ENCODE results near the gene RBBP4. TPM values are rescaled to one million over a fixed set of nuclear protein-coding genes. Genes with fewer than 3 reads are reported as not detected.

Gene RBBP4
- total and polyA plus RNA-seq, 2 of the 13 experiments (the other 11 are each of a cell fraction or from before 2014, with no cell fraction given): 64.4 to 166 TPM

GRCh38 chr1:32703479-32704291, 52.7 kb downstream of the RBBP4 start:
- ChIA-PET POLR2A (interaction anchor here (1.2 to 4.1 kb wide), 2 partner anchors 8 to 9 kb away, joined by 3 to 20 read pairs; no protein-coding TSS in a partner anchor), CTCF (ENCODE audit: low intra/inter-chr PET ratio, low total read pairs) (no interaction called here)
- no peak overlapping the region for H3K27ac ChIP-seq (ENCODE audit: extremely low read length, insufficient read depth, low read length)
- peak overlapping the region in 2 of 3 experiments; percentile 62 to 72; a peak in 3 of 6 replicates for H3K4me3 ChIP-seq (replicated peaks in 1 of 3; ENCODE audit: insufficient read depth in 1 of 3, low read depth in 2 of 3, low read length in 3 of 3)
- H3K79me2 ChIP-seq (ENCODE audit: insufficient read depth, low read length): no peaks in the 10 kb centered on the region
- H3K36me3 ChIP-seq (replicated peaks in 1 of 2; ENCODE audit: control insufficient read depth in 1 of 2, insufficient read depth in 2 of 2, low read length in 2 of 2): no peaks in the 10 kb centered on the region
- H4K20me1 ChIP-seq (ENCODE audit: insufficient read depth, low read length): no peaks in the 10 kb centered on the region
- 36% methylated on average over 16 of the region's 18 CpGs for WGBS (ENCODE audit: low lambda C conversion rate)
- BruUV-seq (replicated peaks): no TSS peak
- H3K4me2 ChIP-seq (ENCODE audit: low read depth, low read length): peak overlapping the region; percentile 94
- peaks cover 6 to 37% of the 10 kb centered on the region in 2 experiments for H3K27me3 ChIP-seq (ENCODE audit: control insufficient read depth in 1 of 2, insufficient read depth in 2 of 2, low read length in 2 of 2)
- in situ Hi-C loops (cut with HindIII; ENCODE audit: extremely low pct_ligation_motif_present, low pct_unique_long_range_greater_than_20kb) (no loop called here), intact Hi-C loops (cut with micrococcal nuclease; ENCODE audit: unreplicated experiment) (no loop called here)
- H2AFZ ChIP-seq (ENCODE audit: low read length): no peak overlapping the region
- TF ChIP-seq EZH2 (conservative IDR thresholded peaks at IDR 0.05; ENCODE audit: low read depth, low read length) (peak; percentile 70; the same call in 1 of the 2 replicates), ZNF496 (CRISPR knock-in tag; IDR thresholded peaks at IDR 0.05; ENCODE audit: insufficient replicate concordance) (no peak)
- no peak overlapping the region for H3K9ac ChIP-seq (ENCODE audit: insufficient read depth, low read depth, low read length)
- ATAC-seq (no peak), FAIRE-seq (no peak), DNase-seq (ENCODE audit: low spot score) (no peak)
- no peaks in the 10 kb centered on the region for H3K9me3 ChIP-seq (ENCODE audit: low read length)
- H3K4me1 ChIP-seq (ENCODE audit: insufficient read depth, low read length): peaks cover 41% of the 10 kb centered on the region

GRCh38 chr1:32705516-32705915, 54.5 kb downstream of the RBBP4 start:
- intact Hi-C loops (cut with micrococcal nuclease; ENCODE audit: unreplicated experiment) (no loop called here), in situ Hi-C loops (cut with HindIII; ENCODE audit: extremely low pct_ligation_motif_present, low pct_unique_long_range_greater_than_20kb) (no loop called here)
- Histone ChIP-seq H3K4me1 (ENCODE audit: insufficient read depth, low read length) (peaks cover 54% of the 10 kb centered on the region), H3K4me2 (ENCODE audit: low read depth, low read length) (no peak overlapping the region), H2AFZ (ENCODE audit: low read length) (no peak overlapping the region), H3K79me2 (ENCODE audit: insufficient read depth, low read length) (no peaks in the 10 kb centered on the region), H3K27me3 (ENCODE audit: control insufficient read depth in 1 of 2, insufficient read depth in 2 of 2, low read length in 2 of 2) (peaks cover 6 to 37% of the 10 kb centered on the region in 2 experiments), H3K9ac (ENCODE audit: insufficient read depth, low read depth, low read length) (no peak overlapping the region), H3K9me3 (ENCODE audit: low read length) (no peaks in the 10 kb centered on the region), H3K4me3 (replicated peaks in 1 of 3; ENCODE audit: insufficient read depth in 1 of 3, low read depth in 2 of 3, low read length in 3 of 3) (no peak overlapping the region), H3K36me3 (replicated peaks in 1 of 2; ENCODE audit: control insufficient read depth in 1 of 2, insufficient read depth in 2 of 2, low read length in 2 of 2) (no peaks in the 10 kb centered on the region), H3K27ac (ENCODE audit: extremely low read length, insufficient read depth, low read length) (no peak overlapping the region), H4K20me1 (ENCODE audit: insufficient read depth, low read length) (no peaks in the 10 kb centered on the region)
- no peak for FAIRE-seq
- DNase-seq (ENCODE audit: low spot score): no peak
- no TSS peak for BruUV-seq (replicated peaks)
- WGBS (ENCODE audit: low lambda C conversion rate): 48% methylated on average over 7 of the region's 7 CpGs
- POLR2A ChIA-PET: interaction anchor here (1.5 to 4.1 kb wide), 2 partner anchors 11 to 55 kb away, joined by 3 to 20 read pairs; partner anchors contain the start of gene RBBP4
- CTCF ChIA-PET (ENCODE audit: low intra/inter-chr PET ratio, low total read pairs): no interaction called here
- ATAC-seq: no peak
- no peak for TF ChIP-seq NFYB (CRISPR knock-in tag; IDR thresholded peaks at IDR 0.05)
- no peak for TF ChIP-seq HNF1A (IDR thresholded peaks at IDR 0.05; ENCODE audit: low read depth)
- TF ChIP-seq HNF1A (CRISPR knock-in tag; IDR thresholded peaks at IDR 0.05; ENCODE audit: borderline replicate concordance): no peak
- TF ChIP-seq MYPOP (CRISPR knock-in tag; IDR thresholded peaks at IDR 0.05): no peak
- TF ChIP-seq ONECUT2 (CRISPR knock-in tag; IDR thresholded peaks at IDR 0.05): no peak
- no peak for TF ChIP-seq ZNF576 (CRISPR knock-in tag; IDR thresholded peaks at IDR 0.05)
- no peak for TF ChIP-seq ZNF749 (CRISPR knock-in tag; IDR thresholded peaks at IDR 0.05; ENCODE audit: borderline replicate concordance)
- TF ChIP-seq NFKB2 (CRISPR knock-in tag; IDR thresholded peaks at IDR 0.05; ENCODE audit: borderline replicate concordance): no peak
- no peak for TF ChIP-seq RCOR2 (CRISPR knock-in tag; IDR thresholded peaks at IDR 0.05)
- no peak for TF ChIP-seq ZNF468 (CRISPR knock-in tag; IDR thresholded peaks at IDR 0.05)
